Osteoblast (primary cell): ENCODE data around the gene GPR15. TPM values are rescaled to one million over a fixed set of nuclear protein-coding genes. Genes with fewer than 3 reads are reported as not detected.

Experiments used
- DNase-seq: peaks from one replicate; pipeline ENCODE4 v3.0.0; 2011; ENCODE audit warnings: low spot score, mixed read lengths; ENCODE audit not compliant: insufficient read length; ENCODE audit errors: missing footprints
- H2AFZ ChIP-seq: 2 replicates; pipeline ENCODE4 v1.6.0; 2011; ENCODE audit warnings: mild to moderate bottlenecking, low read length
- H3K27ac ChIP-seq: 2 replicates; pipeline ENCODE4 v1.5.1; 2011; ENCODE audit warnings: mild to moderate bottlenecking, low read depth, low read length, moderate library complexity
- H3K27me3 ChIP-seq: 2 replicates; pipeline ENCODE4 v1.6.0; 2012; ENCODE audit warnings: mild to moderate bottlenecking, control low read depth, inconsistent platforms, low read length, moderate library complexity; ENCODE audit not compliant: insufficient read depth
- H3K36me3 ChIP-seq: 2 replicates; pipeline ENCODE4 v1.5.1; 2011; ENCODE audit warnings: mild to moderate bottlenecking, low read length, control low read depth, moderate library complexity; ENCODE audit not compliant: insufficient read depth
- H3K4me1 ChIP-seq: 2 replicates; pipeline ENCODE4 v1.5.1; 2011; ENCODE audit warnings: mild to moderate bottlenecking, low read length, control low read depth, moderate library complexity; ENCODE audit not compliant: insufficient read depth
- H3K4me2 ChIP-seq: 2 replicates; pipeline ENCODE4 v1.6.0; 2011; ENCODE audit warnings: mild to moderate bottlenecking, low read length; ENCODE audit not compliant: insufficient read depth
- H3K4me3 ChIP-seq: fragments of 200-600 bp; sonication (generic); 3 replicates; pipeline ENCODE4 v1.5.1; 2012; ENCODE audit warnings: mild to moderate bottlenecking, low read length, inconsistent platforms; ENCODE audit not compliant: insufficient read depth
- H3K79me2 ChIP-seq: 2 replicates; pipeline ENCODE4 v1.6.0; 2012; ENCODE audit warnings: mild to moderate bottlenecking, low read length, control low read depth, inconsistent platforms; ENCODE audit not compliant: insufficient read depth
- H3K9me3 ChIP-seq: 2 replicates; pipeline ENCODE4 v1.5.1; 2011; ENCODE audit warnings: low read depth, low read length, control low read depth
- H4K20me1 ChIP-seq: 2 replicates; pipeline ENCODE4 v1.6.0; 2012; ENCODE audit warnings: mild to moderate bottlenecking, low read length, control low read depth; ENCODE audit not compliant: insufficient read depth
- CTCF ChIP-seq: IDR thresholded peaks from 2 replicates; pipeline ENCODE4 v1.5.1; 2011; ENCODE audit warnings: mild to moderate bottlenecking, low read depth, low read length, moderate library complexity; ENCODE audit errors: extremely low read depth
- total RNA-seq: library from RNA; depleted of rRNA; stranded (reverse); fragments of >200 nt; gene quantifications from 2 replicates; pipeline ENCODE4 v1.2.3, GENCODE V29; 2012

The GPR15 gene
- total RNA-seq, 1 donor, result not detected

- peaks cover 4% of the 10 kb centered on the region for H3K4me1 ChIP-seq
- no peaks in the 10 kb centered on the region for H3K36me3 ChIP-seq
- H3K79me2 ChIP-seq, result no peaks in the 10 kb centered on the region
- H4K20me1 ChIP-seq, result no peaks in the 10 kb centered on the region
- no peak for TF ChIP-seq CTCF
- no peak overlapping the region for H3K4me3 ChIP-seq
- H2AFZ ChIP-seq, result no peak overlapping the region
- H3K9me3 ChIP-seq, result no peaks in the 10 kb centered on the region
- no peak overlapping the region for H3K27ac ChIP-seq
- DNase-seq, result no peak
- H3K27me3 ChIP-seq, result no peaks in the 10 kb centered on the region
- no peak overlapping the region for H3K4me2 ChIP-seq
These were observed 23.2 kb upstream of the GPR15 start for GRCh38 chr3:98508582-98508981.

- H3K36me3 ChIP-seq, result peaks cover 18% of the 10 kb centered on the region
- H3K4me1 ChIP-seq, result peaks cover 4% of the 10 kb centered on the region
- no peak overlapping the region for H3K27ac ChIP-seq
- no peak for TF ChIP-seq CTCF
- no peaks in the 10 kb centered on the region for H3K9me3 ChIP-seq
- no peak overlapping the region for H3K4me3 ChIP-seq
- H3K4me2 ChIP-seq, result no peak overlapping the region
- H2AFZ ChIP-seq, result no peak overlapping the region
- no peaks in the 10 kb centered on the region for H4K20me1 ChIP-seq
- peaks cover 3% of the 10 kb centered on the region for H3K79me2 ChIP-seq
- DNase-seq, result no peak
- no peaks in the 10 kb centered on the region for H3K27me3 ChIP-seq
These were observed 19.2 kb upstream of the GPR15 start for GRCh38 chr3:98512576-98512975.

GRCh38 chr3:98513091-98513511 is 18.7 kb upstream of the GPR15 start:
- no peaks in the 10 kb centered on the region for H4K20me1 ChIP-seq
- H3K36me3 ChIP-seq, result peaks cover 20% of the 10 kb centered on the region
- H3K4me2 ChIP-seq, result no peak overlapping the region
- H3K4me3 ChIP-seq, result no peak overlapping the region
- no peaks in the 10 kb centered on the region for H3K9me3 ChIP-seq
- H2AFZ ChIP-seq, result no peak overlapping the region
- DNase-seq, result no peak
- TF ChIP-seq CTCF, result no peak
- no peak overlapping the region for H3K27ac ChIP-seq
- H3K79me2 ChIP-seq, result peaks cover 4% of the 10 kb centered on the region
- H3K27me3 ChIP-seq, result no peaks in the 10 kb centered on the region
- H3K4me1 ChIP-seq, result peaks cover 4% of the 10 kb centered on the region

GRCh38 chr3:98513736-98514135 is 18.0 kb upstream of the GPR15 start:
- no peaks in the 10 kb centered on the region for H3K27me3 ChIP-seq
- DNase-seq, result no peak
- peaks cover 4% of the 10 kb centered on the region for H3K4me1 ChIP-seq
- H3K4me2 ChIP-seq, result no peak overlapping the region
- TF ChIP-seq CTCF, result no peak
- H3K9me3 ChIP-seq, result no peaks in the 10 kb centered on the region
- H3K4me3 ChIP-seq, result no peak overlapping the region
- no peak overlapping the region for H3K27ac ChIP-seq
- H2AFZ ChIP-seq, result no peak overlapping the region
- H3K79me2 ChIP-seq, result peaks cover 10% of the 10 kb centered on the region
- peaks cover 22% of the 10 kb centered on the region for H3K36me3 ChIP-seq
- no peaks in the 10 kb centered on the region for H4K20me1 ChIP-seq
